Dendritic cell treated with granulocyte-macrophage colony-stimulating factor and Interleukin-4, amounts not matched to agents 40 ng/mL and 50 ng/mL, for 4 days (primary cell): Measurements from ENCODE around the gene MYLK.
A peak's percentile ranks its signal among the peaks of the same experiment; 100 is the strongest.
"Not testable (repeated sequence)": the region's sequence is repeated elsewhere in the genome, so short reads cannot be mapped to it uniquely, and the experiment has no call there.

Experiments
- H3K27ac Mint-ChIP-seq: one replicate; pipeline ENCODE4 v1.8.0; 2022; ENCODE audit warnings: mild to moderate bottlenecking, mixed read lengths
- H3K27me3 Mint-ChIP-seq: one replicate; pipeline ENCODE4 v1.8.0; 2022; ENCODE audit warnings: mild to moderate bottlenecking, mixed read lengths
- H3K36me3 Mint-ChIP-seq: one replicate; pipeline ENCODE4 v1.8.0; 2022; ENCODE audit warnings: low read depth, mixed read lengths
- H3K4me1 Mint-ChIP-seq: one replicate; pipeline ENCODE4 v1.8.0; 2022; ENCODE audit warnings: low read depth, mixed read lengths
- H3K4me3 Mint-ChIP-seq: one replicate; pipeline ENCODE4 v1.8.0; 2022; ENCODE audit warnings: mild to moderate bottlenecking, moderate library complexity, mixed read lengths
- H3K9me3 Mint-ChIP-seq: one replicate; pipeline ENCODE4 v1.8.0; 2022; ENCODE audit warnings: mixed read lengths
- intact Hi-C: fragments of 100-400 bp; cut with micrococcal nuclease; formaldehyde crosslinking; loops from one replicate; pipeline ENCODE4 v1.15.0; 2022

MYLK gene

DNA sequence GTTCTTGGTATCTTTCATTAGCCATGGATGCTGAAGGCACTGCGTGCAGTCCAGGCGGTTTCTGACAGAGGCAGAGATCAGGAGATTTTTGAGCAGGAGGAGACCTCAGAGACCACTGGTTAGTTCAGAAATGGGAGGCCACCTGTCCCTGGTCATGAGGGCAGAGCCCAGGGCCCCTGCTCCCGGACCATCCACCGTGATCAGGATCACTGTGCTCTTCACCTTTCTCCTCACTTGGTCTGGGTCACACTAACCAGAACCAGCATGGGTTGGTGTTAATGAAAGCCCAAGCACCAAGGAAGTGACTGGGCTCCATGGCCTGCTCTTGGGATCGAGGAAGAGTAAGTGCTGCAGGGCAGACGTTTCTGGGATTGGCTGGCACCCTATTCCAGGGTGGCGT lies 257.3 kb downstream of the MYLK start:
- Mint-ChIP-seq H3K4me1 (peaks cover 25% of the 10 kb centered on the region), H3K27ac (no peak overlapping the region), H3K9me3 (no peaks in the 10 kb centered on the region), H3K27me3 (peaks cover 1% of the 10 kb centered on the region), H3K36me3 (no peaks in the 10 kb centered on the region), H3K4me3 (no peak overlapping the region)
- intact Hi-C loops, result no loop called here

DNA sequence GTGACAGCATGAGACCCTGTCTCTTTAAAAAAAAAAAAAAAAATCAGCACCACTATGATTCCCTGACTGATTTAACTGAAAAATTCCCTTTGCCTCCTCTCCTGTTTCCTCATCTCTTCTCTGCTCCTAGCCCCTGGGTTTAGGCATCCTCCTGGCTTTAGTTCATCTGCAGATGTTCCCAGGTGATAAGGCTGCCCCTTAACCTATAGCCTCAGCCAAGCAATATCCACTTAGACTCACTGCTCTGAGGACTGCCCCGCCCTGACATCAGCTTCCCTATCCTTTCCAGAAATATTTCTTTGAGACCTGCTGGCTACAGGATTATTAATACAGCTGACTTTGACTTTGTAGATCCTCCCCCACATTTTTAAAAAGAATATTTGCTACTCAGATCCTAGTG lies 259.8 kb downstream of the MYLK start:
- no peak overlapping the region for H3K27ac Mint-ChIP-seq
- peaks cover 39% of the 10 kb centered on the region for H3K4me1 Mint-ChIP-seq
- H3K4me3 Mint-ChIP-seq, result no peak overlapping the region
- intact Hi-C loops, result no loop called here
- no peaks in the 10 kb centered on the region for H3K9me3 Mint-ChIP-seq
- H3K36me3 Mint-ChIP-seq, result no peaks in the 10 kb centered on the region
- no peaks in the 10 kb centered on the region for H3K27me3 Mint-ChIP-seq

DNA sequence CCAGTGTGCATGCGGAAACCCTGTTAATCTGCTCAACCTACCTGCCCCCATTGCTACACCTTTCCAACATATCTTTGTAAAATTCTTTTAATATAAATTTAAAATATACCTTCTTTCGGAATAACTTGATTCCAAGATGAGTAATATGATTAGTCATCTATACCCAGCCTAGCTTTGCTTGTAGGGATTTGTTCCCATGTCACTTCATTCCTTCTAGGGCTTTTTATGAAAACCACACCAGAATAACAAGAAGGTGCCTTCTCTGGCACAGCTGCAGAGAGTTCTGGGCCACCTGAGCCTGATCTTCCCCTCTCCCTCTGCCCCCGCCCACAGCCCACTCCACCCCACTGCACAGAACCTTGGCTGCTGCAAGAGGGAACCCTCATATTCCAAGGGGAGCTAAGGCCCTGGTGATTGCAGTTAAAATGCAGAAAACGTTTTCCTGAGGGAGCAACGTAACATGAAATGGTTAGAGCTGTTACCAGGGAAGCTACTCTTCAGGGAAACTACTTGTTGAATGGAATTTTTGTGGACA lies 260.7 kb downstream of the MYLK start:
- Mint-ChIP-seq H3K4me1 (peaks cover 46% of the 10 kb centered on the region), H3K36me3 (no peaks in the 10 kb centered on the region), H3K27me3 (no peaks in the 10 kb centered on the region), H3K4me3 (no peak overlapping the region), H3K27ac (no peak overlapping the region), H3K9me3 (no peaks in the 10 kb centered on the region)
- intact Hi-C loops, result no loop called here

DNA sequence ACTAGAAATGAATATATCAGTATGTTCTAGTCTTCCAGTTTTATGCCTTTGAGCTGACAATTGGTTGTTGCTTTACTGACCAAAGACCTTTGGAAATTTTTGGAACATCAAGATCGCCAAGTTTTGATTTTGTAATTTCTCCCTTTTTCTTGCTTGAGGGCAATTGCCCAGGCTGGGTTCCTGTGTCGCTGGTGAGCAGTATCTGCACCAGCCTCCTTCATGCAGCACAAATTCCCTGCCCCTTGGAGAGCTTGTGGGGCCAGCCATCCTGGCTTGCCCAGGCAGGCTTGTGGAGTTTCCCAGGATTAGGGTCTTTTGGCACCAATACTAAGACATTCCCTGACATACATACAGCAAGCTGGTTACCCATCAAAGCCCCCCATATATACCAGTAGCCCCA lies 261.4 kb downstream of the MYLK start:
- Mint-ChIP-seq H3K36me3 (no peaks in the 10 kb centered on the region), H3K4me1 (peaks cover 52% of the 10 kb centered on the region), H3K27ac (peak overlapping the region; percentile 65), H3K9me3 (no peaks in the 10 kb centered on the region), H3K4me3 (no peak overlapping the region), H3K27me3 (no peaks in the 10 kb centered on the region)
- intact Hi-C loops, result no loop called here

DNA sequence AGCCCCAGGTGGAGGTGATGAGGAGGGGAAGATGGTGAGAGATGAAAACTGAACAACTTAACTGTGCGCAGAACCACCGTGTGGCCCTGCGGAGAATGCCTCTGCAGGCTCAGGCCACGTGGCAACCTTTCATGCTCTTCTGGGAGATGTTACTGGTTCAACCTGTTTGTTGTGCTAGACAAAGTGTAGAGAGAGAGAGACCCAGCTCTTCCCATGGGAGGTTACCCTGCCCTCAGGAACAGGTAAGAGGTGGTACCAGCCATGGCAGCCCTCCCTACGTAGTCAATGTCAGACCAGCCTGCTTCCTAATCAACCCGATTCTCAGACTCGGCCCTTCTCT lies 262.3 kb downstream of the MYLK start:
- Mint-ChIP-seq H3K9me3 (no peaks in the 10 kb centered on the region), H3K4me1 (peaks cover 58% of the 10 kb centered on the region), H3K27me3 (no peaks in the 10 kb centered on the region), H3K4me3 (no peak overlapping the region), H3K27ac (peak overlapping the region; percentile 65), H3K36me3 (no peaks in the 10 kb centered on the region)
- intact Hi-C loops, result no loop called here

GRCh38 chr3:123621186-123621849 lies 262.8 kb downstream of the MYLK start:
- no peaks in the 10 kb centered on the region for H3K27me3 Mint-ChIP-seq
- peaks cover 62% of the 10 kb centered on the region for H3K4me1 Mint-ChIP-seq
- H3K9me3 Mint-ChIP-seq, result no peaks in the 10 kb centered on the region
- no peaks in the 10 kb centered on the region for H3K36me3 Mint-ChIP-seq
- intact Hi-C loops, result no loop called here
- no peak overlapping the region for H3K4me3 Mint-ChIP-seq
- peak overlapping the region; percentile 65 for H3K27ac Mint-ChIP-seq

- H3K4me1 Mint-ChIP-seq, result peaks cover 62% of the 10 kb centered on the region
- no peaks in the 10 kb centered on the region for H3K27me3 Mint-ChIP-seq
- H3K4me3 Mint-ChIP-seq, result no peak overlapping the region
- H3K27ac Mint-ChIP-seq, result no peak overlapping the region
- intact Hi-C loops, result no loop called here
- H3K36me3 Mint-ChIP-seq, result no peaks in the 10 kb centered on the region
- H3K9me3 Mint-ChIP-seq, result no peaks in the 10 kb centered on the region
Measured at GRCh38 chr3:123620343-123620742, 263.8 kb downstream of the MYLK start.

DNA sequence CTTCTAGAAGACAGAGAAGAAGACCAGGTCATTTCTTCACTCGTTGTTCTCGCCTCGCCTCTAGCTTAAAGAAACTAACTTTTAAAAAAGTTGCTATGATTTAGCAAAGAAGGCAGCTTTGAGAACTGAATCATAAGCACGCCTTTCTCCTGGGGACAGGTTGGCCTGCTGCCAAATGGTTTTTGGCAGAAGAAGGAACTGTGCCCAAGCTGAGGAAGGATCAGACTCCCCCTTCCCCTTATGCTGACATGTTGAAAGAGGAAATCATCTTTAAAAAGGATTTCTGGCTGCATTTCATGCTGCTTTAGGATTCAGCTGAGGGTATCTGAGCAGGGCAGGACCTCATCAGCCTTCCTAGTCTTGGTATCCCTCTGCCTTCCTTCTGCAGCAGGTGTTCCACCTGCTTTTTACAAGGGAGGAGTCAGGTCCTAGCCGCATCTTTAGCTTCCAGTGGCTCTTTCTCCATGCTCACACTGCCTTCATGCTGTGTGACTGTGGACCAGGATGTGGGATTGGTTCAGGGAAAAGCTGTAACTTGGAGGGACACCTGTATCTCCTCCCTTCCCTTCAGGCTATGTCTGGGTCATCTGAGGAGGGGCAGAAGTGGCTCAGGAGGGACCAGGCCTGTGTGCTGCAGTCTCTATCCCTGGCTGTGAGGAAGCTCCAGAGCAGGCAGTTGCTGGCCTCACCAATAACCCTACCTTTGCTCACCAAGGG lies 265.2 kb downstream of the MYLK start:
- intact Hi-C loops, result loop anchor here (2.0 to 5.0 kb wide), 2 partner anchors 34 to 47 kb away; partner anchors contain the start of gene HACD2
- Mint-ChIP-seq H3K27ac (peak overlapping the region; percentile 72), H3K27me3 (no peaks in the 10 kb centered on the region), H3K9me3 (no peaks in the 10 kb centered on the region), H3K4me1 (peaks cover 54% of the 10 kb centered on the region), H3K4me3 (peak overlapping the region; percentile 68), H3K36me3 (peaks cover 4% of the 10 kb centered on the region)

GRCh38 chr3:123618076-123618708 lies 265.9 kb downstream of the MYLK start:
- Mint-ChIP-seq H3K4me3 (peak overlapping the region; percentile 68), H3K27me3 (no peaks in the 10 kb centered on the region), H3K4me1 (peaks cover 55% of the 10 kb centered on the region), H3K36me3 (peaks cover 11% of the 10 kb centered on the region), H3K9me3 (no peaks in the 10 kb centered on the region), H3K27ac (peak overlapping the region; percentile 72)
- intact Hi-C loops, result loop anchor here (2.0 to 5.0 kb wide), 2 partner anchors 33 to 46 kb away; partner anchors contain the start of gene HACD2

DNA sequence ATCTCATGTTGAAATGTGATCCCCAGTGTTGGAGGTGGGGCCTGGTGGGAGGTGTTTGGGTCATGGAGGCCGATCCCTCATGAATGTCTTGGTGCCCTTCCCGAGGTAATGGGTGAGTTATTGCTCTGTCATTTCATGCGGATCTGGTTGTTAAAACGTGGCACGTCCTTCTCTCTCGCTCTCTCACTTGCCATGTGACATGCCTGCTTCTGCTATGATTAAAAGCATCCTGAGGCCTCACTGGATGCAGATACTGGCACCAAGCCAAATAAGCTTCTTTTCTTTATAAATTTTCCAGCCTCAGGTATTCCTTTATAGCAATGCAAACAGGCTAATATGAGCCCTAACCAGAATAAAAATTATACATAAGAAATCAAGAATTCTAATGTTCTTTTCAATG lies 267.5 kb downstream of the MYLK start:
- Mint-ChIP-seq H3K9me3 (no peaks in the 10 kb centered on the region), H3K36me3 (peaks cover 19% of the 10 kb centered on the region), H3K27ac (no peak overlapping the region), H3K4me1 (peaks cover 39% of the 10 kb centered on the region), H3K27me3 (no peaks in the 10 kb centered on the region), H3K4me3 (no peak overlapping the region)
- intact Hi-C loops, result loop anchor here (5.0 kb wide), 1 partner anchor 44 kb away; no protein-coding TSS in a partner anchor

DNA sequence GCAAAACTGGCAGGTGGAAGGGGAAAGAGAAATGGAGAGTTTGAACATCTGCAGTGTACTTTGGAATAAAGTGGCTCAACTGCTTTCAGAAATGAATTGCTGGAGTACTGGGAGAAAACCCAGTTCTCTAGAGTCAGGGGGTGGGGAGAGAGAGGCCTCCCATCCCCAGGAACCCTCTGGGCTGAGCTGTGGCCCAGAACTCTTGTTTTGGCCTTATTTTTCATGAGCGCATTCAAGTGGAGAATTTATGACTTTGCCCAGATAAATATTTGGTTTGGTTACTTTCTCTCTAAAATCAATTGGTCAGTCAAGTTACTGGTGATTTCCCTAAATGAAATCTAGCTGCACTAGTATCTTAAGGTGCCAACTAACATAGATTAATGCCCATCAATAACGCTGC lies 270.6 kb downstream of the MYLK start:
- Mint-ChIP-seq H3K36me3 (peaks cover 19% of the 10 kb centered on the region), H3K4me3 (no peak overlapping the region), H3K27me3 (no peaks in the 10 kb centered on the region), H3K27ac (no peak overlapping the region), H3K4me1 (peaks cover 23% of the 10 kb centered on the region), H3K9me3 (no peaks in the 10 kb centered on the region)
- intact Hi-C loops, result no loop called here

DNA sequence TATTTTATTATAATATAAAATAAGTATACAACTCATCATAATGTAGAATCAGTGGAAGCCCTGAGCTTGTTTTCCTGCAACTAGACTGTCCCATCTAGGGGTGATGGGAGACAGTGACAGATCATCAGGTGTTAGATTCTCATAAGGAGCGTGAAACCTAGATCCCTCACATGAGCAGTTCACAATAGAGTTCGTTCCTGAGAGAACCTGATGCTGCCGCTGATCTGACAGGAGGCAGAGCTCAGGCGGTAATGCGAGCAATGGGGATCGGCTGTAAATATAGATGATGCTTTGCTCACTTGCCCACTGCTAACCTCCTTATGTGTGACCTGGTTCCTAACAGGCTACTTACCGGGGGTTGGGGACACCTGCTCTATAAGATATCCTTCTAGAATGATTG lies 272.5 kb downstream of the MYLK start:
- H3K4me3 Mint-ChIP-seq, H3K27ac Mint-ChIP-seq, intact Hi-C loops, H3K9me3 Mint-ChIP-seq, H3K27me3 Mint-ChIP-seq: not testable (repeated sequence)
- Mint-ChIP-seq H3K36me3 (peaks cover 19% of the 10 kb centered on the region), H3K4me1 (peaks cover 11% of the 10 kb centered on the region)

DNA sequence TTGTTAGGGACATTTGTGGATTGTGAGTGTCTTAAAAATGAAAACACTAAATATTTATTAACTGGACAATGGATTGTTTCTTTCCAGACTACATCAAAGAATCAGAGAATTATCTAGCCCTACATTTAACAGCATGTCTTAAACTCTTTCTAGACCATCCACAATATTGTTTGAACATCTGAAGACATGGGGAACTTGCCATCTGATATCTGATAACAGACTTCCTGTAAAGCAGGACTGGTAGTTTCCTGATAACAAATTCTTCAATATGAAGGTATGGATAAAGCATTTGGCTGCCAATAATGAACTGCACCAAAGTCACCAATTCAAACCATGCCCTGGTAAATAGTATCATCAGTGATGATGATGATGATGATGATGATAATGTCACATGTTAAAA lies 273.1 kb downstream of the MYLK start:
- no peaks in the 10 kb centered on the region for H3K27me3 Mint-ChIP-seq
- intact Hi-C loops, result no loop called here
- no peaks in the 10 kb centered on the region for H3K9me3 Mint-ChIP-seq
- no peak overlapping the region for H3K27ac Mint-ChIP-seq
- H3K36me3 Mint-ChIP-seq, result peaks cover 19% of the 10 kb centered on the region
- no peak overlapping the region for H3K4me3 Mint-ChIP-seq
- peaks cover 14% of the 10 kb centered on the region for H3K4me1 Mint-ChIP-seq

DNA sequence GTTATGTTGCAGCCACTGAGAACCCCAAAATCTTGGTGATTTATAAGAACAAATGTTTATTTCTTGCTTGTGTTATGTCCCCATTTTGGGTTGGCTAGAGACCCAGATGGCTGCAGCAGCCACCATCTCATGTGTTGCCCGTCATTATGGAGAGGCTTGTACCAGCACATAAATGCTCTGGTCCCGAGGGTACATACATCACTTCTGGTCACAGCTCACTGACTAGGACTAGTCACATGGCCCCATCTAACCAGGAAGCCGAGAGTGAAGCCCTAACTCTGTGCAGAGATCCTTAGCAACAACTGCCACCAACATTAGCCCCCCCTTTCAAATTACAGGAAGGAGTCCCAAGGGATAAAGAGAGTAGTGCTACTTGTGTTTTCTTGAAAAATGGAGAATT lies 273.8 kb downstream of the MYLK start:
- Mint-ChIP-seq H3K9me3 (no peaks in the 10 kb centered on the region), H3K27ac (no peak overlapping the region), H3K27me3 (no peaks in the 10 kb centered on the region), H3K4me1 (peaks cover 19% of the 10 kb centered on the region), H3K4me3 (no peak overlapping the region), H3K36me3 (peaks cover 19% of the 10 kb centered on the region)
- intact Hi-C loops, result no loop called here
